IPS DF 19.7 (cell line): ENCODE results near the gene ADGRB2.

Experiments used
- DNase-seq: peaks from one replicate; pipeline ENCODE4 v3.0.0-alpha.2; 2013; ENCODE audit warnings: low read depth, low spot score

The ADGRB2 gene

GRCh38 chr1:31749785-31750735 lies 14.1 kb downstream of the ADGRB2 start:
- DNase-seq, result no peak

DNA sequence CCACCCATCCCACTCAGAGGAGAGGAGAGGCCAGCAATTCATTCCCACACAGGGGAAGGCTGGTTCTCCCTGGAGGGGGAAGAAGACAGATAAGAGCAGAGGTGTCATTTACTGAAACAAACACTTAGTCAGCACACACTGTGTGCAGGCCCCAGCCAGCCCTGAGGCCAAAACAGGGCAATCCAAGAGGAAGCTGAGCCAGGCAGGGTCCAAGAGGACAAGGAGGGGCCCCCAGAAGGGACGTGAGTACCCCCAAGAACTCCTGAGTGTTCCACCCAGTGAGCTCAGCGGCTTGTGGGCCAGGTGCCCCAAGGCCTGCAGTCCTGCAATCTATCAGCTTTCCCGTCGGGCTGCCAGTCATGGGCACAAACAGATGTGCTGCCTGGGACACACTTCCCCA lies 15.8 kb downstream of the ADGRB2 start:
- no peak for DNase-seq

DNA sequence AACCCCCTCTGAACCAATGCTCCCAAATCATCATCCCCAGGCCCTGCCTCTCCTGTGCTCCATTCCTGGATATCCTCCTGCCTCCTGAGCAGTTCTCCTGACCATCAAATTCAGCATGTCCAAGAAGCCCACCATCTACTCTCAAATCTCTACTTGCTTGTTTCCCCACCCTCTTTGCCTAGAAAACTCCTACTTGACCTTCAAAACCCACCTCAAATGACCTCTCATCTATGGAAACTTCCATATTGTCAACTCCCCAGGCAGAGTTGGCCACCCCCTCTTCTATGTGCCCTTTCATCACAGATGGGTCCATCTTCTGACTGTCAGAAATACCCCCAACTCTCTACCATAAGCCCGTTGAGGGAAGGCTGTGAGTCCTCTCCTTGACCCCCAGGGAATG lies 16.8 kb downstream of the ADGRB2 start:
- DNase-seq, result no peak

- DNase-seq, result no peak
Measured at GRCh38 chr1:31746687-31747086, 17.5 kb downstream of the ADGRB2 start.

DNA sequence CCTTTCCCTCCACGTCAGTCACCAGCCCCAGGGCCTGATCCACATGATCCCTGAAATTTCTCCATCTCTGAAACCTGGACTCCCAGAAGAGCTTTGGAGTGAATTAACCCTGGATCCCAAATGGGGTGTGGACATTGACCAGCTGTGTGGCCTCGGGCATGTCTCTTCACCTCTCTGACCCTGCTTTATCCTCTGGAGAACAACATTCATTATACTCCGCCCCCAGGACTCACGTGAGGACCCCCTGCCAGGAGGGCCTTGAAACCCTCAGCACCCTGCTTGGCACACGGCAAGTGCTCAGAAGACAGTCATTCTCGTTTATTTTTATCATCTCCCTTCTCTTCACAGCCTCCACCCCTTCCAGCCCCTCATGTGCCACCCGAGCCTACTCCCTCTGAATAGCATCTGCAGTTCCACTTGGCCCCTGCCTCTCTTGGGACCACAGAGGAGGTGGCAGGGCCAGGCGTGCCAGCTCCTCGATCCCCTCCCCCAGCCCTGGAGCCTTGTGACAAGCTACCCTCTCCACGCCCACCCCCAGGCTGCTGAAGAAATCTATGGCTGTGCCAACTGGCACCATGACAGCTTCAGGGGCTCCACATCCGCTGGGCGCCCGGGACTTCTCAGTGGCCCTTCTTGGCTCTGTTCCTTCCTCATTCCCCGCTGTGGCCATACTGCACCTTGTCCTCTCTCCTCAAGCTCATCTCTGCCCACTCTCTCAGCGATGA lies 18.0 kb downstream of the ADGRB2 start:
- no peak for DNase-seq

DNA sequence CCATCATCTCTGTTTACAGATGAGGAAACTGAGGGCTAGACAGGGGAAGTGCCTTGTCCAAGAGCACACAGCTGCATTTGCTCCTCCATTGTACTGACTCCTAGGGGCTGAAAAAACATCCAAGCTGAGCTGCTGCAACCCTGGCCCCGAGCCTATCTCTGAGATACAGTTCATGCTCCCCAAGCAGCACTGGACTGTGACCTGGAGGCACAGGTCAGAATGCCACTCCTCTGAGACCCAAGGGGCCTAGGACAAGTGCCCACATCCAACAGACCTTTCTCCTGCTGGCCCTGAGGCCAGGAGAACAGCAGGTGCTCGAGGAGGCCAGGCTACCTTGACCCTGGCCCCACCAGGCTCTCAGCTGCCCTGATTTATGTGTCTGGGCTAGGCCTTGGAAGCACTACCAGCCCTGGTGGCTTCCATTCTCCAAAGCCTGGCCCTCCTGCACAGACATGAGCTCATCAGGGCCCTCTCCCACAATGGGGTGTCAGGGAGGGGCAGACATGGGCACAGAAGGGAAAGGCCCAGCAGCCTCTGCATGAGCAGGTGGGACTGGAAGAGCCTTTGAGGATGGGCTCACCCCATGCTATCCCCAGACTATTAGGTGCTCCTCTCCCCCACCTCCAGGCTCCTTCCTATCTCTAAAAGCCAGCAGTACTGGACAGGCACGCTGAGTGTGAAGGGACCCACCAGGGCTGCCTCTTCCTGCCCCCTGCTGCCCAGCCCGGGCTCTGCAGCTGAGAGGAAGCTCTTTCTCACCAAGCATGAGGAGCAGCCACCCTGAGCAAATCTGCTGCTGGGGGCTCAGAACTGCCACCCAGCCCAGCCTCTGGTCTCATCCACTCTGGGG lies 18.8 kb downstream of the ADGRB2 start:
- DNase-seq, result no peak

GRCh38 chr1:31744165-31744888 lies 19.8 kb downstream of the ADGRB2 start:
- DNase-seq, result no peak

- no peak for DNase-seq
Measured at GRCh38 chr1:31742462-31743212, 21.5 kb downstream of the ADGRB2 start.

DNA sequence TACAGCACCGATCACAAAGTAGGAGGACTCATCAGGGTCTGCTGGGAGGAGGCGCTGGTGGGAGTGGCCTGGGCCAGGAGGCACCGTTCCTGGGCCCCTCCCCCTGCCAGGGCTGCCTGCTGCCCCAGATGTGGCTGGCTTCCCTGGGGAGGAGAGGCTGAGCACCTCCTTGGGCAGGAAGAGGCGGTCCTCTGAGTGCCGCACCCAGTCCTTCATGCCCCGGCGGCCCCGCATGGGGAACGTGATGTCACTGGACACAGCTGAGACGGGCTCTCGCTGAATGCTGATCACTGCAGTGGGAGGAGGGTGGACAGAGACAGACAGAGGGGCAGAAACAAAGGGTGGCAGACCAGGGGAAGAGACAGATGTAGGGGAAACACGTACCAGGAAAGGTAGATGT lies 24.8 kb downstream of the ADGRB2 start:
- DNase-seq, result no peak

DNA sequence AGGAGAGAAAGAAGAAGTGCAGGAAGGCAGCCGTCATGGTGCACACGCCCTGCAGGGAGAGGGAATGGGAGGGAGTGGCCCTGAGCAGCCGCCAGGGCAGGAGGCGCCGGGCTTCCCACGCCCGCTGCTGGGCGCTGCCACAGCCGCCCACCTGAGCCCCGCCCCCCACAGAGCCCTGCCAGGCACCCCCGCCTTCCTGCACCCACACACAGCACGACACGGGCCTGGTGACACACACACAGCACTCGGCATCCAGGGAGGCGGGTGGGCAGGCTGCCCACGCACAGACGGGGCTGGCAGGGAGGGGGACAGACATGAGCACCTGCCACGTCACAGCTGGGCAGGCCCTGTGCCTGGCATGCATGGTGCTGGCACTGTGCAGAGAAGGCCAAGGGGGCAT lies 27.5 kb downstream of the ADGRB2 start:
- no peak for DNase-seq

GRCh38 chr1:31735571-31735970 lies 28.6 kb downstream of the ADGRB2 start:
- no peak for DNase-seq

- DNase-seq, result no peak
Measured at GRCh38 chr1:31734582-31735107, 29.5 kb downstream of the ADGRB2 start.

- DNase-seq, result no peak
Measured at GRCh38 chr1:31733389-31734219, 30.5 kb downstream of the ADGRB2 start.

GRCh38 chr1:31732751-31733289 lies 31.3 kb downstream of the ADGRB2 start:
- DNase-seq, result no peak

GRCh38 chr1:31732343-31732742 lies 31.8 kb downstream of the ADGRB2 start:
- no peak for DNase-seq

GRCh38 chr1:31731049-31731565 lies 33.0 kb downstream of the ADGRB2 start:
- no peak for DNase-seq

DNA sequence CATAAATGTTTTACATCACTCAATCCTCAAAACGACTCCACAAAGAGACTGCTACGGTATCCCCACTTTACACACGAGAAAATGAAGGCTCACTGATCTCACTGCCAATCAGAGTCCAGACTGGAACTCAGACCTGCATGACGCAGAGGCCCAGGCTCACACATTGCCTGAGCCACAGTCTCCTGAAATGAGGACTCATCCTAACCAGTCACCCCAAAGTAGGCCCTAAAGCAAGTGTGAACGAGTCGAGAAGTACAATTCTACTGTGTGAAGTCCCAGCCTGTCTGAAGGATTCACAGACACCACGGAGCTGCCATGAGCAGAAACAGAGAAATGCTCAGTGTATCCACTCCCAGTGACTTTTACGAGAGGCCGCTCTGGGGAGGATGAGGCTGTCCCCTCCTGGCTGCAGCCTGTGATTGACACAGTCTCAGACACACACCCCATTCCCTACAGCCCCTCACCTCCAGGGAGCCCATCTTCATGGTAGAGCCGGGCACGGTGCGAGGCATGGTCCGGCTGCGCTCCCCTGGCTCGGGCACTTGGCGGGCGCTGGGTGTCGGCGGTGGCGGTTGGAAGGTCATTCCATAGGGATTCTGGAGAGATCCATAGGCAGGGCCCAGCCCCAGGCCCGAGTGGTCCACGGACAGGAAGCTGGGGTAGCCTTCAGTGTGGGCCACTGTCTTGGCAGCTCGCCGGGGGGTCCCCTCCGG lies 33.6 kb downstream of the ADGRB2 start:
- no peak for DNase-seq

DNA sequence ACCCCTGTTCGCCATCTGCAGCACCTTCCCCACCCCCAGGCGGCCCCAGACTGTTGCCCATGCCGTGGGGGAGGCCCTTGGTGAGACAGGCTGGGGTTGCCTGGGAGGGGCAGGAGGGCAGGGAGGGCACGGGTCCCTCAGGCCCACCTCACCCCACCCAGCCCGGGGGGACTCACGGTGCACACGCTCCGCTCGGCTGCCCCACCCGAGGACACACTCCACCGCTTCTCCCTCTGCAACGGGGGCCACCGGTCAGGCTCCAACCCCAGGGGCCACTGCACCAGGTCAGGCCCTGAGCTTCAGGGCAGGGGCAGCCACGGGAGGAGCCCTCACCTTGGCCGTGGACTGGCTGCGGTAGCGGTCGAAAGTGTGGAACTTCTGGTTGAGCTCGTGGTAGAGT lies 36.3 kb downstream of the ADGRB2 start:
- DNase-seq, result no peak
